Urinary bladder (tissue), 4 donors: ENCODE results near the gene DNAH7. TPM values are rescaled to one million over a fixed set of nuclear protein-coding genes. Genes with fewer than 3 reads are reported as not detected.

Source experiments
- DNase-seq: peaks from one replicate; pipeline ENCODE4 v3.0.0-alpha.2; 2015; ENCODE audit errors: extremely low spot score
- H3K27ac ChIP-seq: one replicate; pipeline ENCODE4 v1.5.1; 2013; ENCODE audit warnings: low read depth, mild to moderate bottlenecking, moderate library complexity
- H3K36me3 ChIP-seq: one replicate; pipeline ENCODE4 v1.6.1; 2013; ENCODE audit warnings: mild to moderate bottlenecking, moderate library complexity; ENCODE audit not compliant: insufficient read depth
- H3K4me1 ChIP-seq: one replicate; pipeline ENCODE4 v1.6.1; 2013; ENCODE audit warnings: mild to moderate bottlenecking, moderate library complexity; ENCODE audit not compliant: insufficient read depth
- H3K4me3 ChIP-seq: one replicate; pipeline ENCODE4 v1.5.1; 2013; ENCODE audit warnings: low read depth, low read length
- WGBS: extraction: QIAGEN DNeasy Blood & Tissue Kit; methylation state at CpG from one replicate; pipeline ENCODE4 v1.1.7; 2013; 5-methylcytosine and 5-hydroxymethylcytosine counted together
- polyA plus RNA-seq: library from polyadenylated mRNA; stranded (reverse); fragments of 200-250 nt; gene quantifications from one replicate; pipeline ENCODE4 v1.2.3, GENCODE V29; 2013
- total RNA-seq: library from RNA; depleted of rRNA; stranded (reverse); fragments of >200 nt; gene quantifications from one replicate; pipeline ENCODE4 v1.2.3, GENCODE V29; 2014
- donor health status: healthy with polysubstance abuse.
- donor health status: healthy.

DNAH7 gene
- 3.5 TPM for total RNA-seq
- polyA plus RNA-seq, result 0.28 TPM

DNA sequence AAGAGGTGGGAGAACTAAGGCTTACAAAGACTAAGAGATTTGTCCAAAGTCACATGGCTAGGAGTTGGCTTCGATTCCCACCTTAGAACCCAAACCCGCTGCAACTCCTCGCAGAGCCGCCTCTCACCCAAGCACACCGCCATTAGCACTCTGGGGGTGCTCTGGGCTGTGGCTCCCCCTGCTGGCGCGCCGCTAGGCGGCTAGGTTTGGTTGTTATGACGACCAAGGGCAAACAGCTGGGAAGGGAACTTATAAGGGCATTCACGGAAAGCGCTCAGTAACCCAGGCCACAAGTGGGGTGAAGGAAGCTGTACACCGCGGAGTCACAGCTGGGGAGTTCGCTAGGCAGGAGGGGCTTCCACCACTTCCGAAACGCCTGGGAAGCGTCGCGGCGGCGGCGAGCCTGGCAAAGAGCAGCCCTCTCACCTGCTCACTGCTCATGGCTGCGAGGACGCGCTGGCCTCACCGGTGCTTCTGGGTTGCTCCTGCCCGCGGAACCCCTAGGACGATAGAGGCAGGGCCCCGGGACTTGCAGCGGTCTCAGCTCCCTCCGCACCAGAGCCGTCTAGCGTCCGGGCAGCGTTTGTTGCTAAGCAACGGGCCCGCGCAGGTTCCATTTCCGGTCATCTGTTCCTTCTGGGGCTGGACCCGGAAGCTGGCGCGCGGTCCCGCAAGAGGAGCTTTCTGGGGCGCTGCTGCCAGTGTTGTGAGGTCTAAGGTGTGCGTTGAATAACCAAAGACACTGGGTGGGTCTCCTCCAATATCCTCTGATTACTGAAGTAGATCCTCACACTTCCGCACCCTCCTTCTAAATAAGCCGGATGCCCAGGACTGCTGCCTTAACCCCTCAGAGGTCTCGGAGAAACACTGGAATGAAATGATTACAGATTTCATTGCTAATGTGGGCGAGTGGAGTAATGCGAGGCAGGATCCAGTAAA lies at the start of gene DNAH7:
Gene DNAH7 (minus strand): TSS at position 567 of the 939 bp plus-strand sequence. CDS start 126 bp downstream, at position 441.
- H3K4me1 ChIP-seq, result no peaks in the 10 kb centered on the region
- H3K27ac ChIP-seq, result no peak within 1 kb of the TSS
- no peaks in the 10 kb centered on the region for H3K36me3 ChIP-seq
- peak within 1 kb of the TSS; percentile 71 for H3K4me3 ChIP-seq
- peak; percentile 77 for DNase-seq
- 1% methylated on average over 53 of the region's 53 CpGs for WGBS

DNA sequence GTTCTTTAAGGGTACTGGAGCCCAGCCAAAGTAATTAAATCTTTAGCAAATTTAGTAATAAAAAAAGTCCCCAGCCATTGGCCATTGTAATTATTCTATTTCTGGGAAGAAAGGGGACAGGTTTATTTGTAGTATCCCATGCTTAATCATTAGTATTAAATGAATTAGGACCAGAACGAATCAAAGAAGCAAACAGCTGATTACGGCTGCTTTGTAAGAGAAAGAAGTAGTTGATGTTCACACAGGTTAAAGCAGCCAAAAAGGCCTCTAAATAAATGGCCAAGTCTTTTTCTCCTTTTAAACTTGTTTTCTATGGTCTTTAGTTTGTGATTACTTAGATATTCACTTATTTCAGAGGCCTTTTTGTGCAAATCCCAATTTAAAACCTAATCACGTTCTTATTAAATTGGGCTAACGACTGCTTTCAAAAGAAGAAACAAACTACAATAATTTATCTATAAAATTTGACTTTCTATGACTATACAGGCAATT lies 48.6 kb upstream of the DNAH7 start:
- no peak overlapping the region for H3K27ac ChIP-seq
- H3K4me1 ChIP-seq, result peaks cover 2% of the 10 kb centered on the region
- 92% methylated on average over 4 of the region's 4 CpGs for WGBS
- no peak for DNase-seq
- H3K4me3 ChIP-seq, result no peak overlapping the region
- no peaks in the 10 kb centered on the region for H3K36me3 ChIP-seq

DNA sequence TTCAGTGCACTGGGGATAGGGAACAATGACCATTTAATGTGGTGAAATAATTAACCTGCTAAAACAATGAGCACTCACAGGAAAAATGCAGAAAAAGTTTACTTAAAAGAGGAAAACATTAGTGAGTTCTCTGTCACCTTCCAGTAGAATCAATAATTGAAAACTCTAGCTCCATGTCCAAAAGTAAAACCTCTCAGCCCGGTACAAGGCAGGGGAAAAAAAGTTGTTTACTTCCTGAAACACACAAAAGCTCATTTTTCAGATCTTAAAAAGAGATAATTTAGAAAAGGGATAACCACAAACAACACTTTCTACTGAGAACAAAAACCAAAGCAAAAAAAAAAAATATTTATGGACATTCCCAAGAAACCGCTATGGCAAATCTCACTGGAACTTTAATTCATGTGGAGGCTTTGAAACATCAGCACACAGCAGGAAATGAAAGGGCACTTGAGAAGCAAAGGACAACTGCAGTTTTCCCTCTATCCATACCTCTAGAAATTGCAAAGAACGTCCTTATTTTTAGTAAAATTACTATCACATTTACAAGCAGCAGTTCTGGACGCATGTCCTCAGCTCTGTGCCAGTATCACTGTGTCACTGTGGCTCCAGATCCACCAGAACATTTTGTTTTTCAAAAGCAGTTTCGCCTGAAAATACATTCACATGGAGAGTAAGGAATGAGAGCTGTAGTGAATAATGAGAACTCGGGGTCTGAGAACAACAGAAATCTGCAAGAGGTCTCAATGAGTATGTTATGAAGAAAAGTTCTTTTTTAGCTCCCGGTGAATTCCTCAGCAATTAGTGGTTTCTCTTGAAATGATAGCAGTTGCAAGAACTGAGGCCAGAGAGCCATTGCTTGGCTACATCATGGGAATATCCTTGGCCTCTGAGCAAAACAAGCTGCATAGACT lies 44.7 kb upstream of the DNAH7 start:
- Histone ChIP-seq H3K4me1 (peaks cover 2% of the 10 kb centered on the region), H3K36me3 (no peaks in the 10 kb centered on the region), H3K27ac (no peak overlapping the region), H3K4me3 (no peak overlapping the region)
- WGBS, result 36% methylated on average over 7 of the region's 7 CpGs
- DNase-seq, result no peak

DNA sequence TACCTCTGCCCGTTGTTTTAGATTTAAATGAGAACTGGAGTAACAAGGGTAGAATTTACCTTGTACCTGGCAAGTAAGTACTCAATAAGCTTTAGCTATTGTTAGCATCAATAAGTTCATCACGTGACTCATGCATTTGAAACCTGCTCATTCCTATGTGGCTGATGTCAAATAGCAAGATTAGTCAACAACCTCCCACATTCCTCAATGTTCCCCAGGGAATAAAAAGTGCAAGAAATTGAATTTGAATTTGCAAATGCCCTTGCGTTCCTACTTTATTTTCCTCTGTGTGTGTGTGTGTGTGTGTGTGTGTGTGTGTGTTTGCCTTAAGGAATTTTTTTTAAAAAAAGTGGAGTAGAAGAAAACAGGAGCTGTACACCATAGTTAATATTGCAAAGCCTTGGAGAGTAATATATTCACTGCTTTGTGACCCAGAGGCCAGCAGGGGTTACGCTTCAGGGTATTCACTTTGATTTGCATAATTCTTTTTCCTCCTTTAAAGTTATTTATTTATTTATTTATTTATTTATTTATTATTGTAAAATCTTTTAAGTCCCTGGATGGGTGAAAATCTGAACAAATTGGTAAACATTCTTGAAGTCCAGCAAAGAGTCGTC lies 43.9 kb upstream of the DNAH7 start:
- Histone ChIP-seq H3K4me1 (peaks cover 2% of the 10 kb centered on the region), H3K36me3 (no peaks in the 10 kb centered on the region), H3K4me3 (no peak overlapping the region), H3K27ac (no peak overlapping the region)
- WGBS, result 72% methylated on average over 5 of the region's 5 CpGs
- no peak for DNase-seq

DNA sequence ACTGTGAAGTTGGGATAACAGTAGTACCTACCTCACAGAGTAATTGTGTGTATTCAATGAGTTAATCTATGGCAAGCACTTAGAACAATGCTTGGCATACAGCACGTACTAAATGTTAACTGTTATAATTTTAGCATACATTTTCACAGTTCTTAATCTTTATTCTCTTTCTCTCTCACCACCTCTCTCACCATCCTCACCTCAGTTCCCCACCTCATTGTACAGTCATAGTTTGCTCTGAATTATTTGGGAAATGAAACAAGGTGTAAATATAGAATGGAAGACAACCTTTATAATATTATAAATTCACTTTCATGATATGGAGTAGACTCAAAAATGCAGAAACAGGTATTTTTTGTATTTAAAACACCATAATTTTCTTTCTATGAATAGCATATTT lies 40.0 kb upstream of the DNAH7 start:
- no peak overlapping the region for H3K27ac ChIP-seq

DNA sequence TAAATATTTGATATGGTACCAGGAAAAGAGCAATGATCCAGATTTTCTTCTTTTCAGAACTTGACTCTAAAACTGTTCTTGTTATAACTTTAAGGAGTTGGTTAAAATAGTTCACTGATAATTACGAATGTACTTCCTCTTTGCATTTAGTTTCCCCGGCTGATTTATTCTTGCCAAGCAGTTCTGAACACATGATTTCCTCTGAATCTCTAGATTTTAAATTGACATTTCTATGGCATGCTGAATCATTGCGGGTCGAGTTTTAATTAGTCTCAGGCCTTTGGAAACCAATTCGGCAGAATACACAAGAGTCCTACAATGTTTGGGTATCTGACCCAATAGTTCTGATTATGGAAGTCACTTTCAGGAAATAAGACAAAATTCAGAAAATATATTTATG lies 37.3 kb upstream of the DNAH7 start:
- no peak overlapping the region for H3K4me3 ChIP-seq
- DNase-seq, result no peak
- no peaks in the 10 kb centered on the region for H3K4me1 ChIP-seq
- H3K27ac ChIP-seq, result no peak overlapping the region
- 56% methylated on average over 5 of the region's 5 CpGs for WGBS
- no peaks in the 10 kb centered on the region for H3K36me3 ChIP-seq

More for the DNA sequence above, 40.0 kb upstream of the DNAH7 start:
- WGBS, result 65% methylated on average over 1 of the region's 1 CpG
- H3K36me3 ChIP-seq, result no peaks in the 10 kb centered on the region
- peaks cover 2% of the 10 kb centered on the region for H3K4me1 ChIP-seq
- no peak for DNase-seq
- H3K4me3 ChIP-seq, result no peak overlapping the region

DNA sequence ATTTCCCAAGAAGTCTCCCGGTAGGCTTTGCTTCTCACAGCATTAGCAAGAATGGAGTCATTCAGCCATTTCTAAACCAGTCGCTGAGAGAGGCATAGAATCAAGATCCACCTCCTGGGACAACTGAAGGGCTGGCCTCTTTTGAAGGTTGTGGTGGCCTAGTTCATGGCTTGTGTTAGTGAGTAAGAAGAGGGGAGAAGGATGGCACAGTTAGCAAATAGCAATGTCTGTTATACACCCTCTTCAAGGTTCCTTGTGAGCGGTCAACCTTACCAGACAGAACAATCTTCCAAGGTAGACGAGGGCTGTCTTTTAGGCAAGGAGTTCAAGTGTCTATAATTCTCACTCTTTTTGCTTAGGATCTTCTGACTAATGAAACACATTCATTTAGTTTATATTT lies 35.4 kb upstream of the DNAH7 start:
- 98% methylated on average over 4 of the region's 4 CpGs for WGBS
- Histone ChIP-seq H3K27ac (no peak overlapping the region), H3K4me1 (no peaks in the 10 kb centered on the region), H3K36me3 (no peaks in the 10 kb centered on the region), H3K4me3 (no peak overlapping the region)
- no peak for DNase-seq

DNA sequence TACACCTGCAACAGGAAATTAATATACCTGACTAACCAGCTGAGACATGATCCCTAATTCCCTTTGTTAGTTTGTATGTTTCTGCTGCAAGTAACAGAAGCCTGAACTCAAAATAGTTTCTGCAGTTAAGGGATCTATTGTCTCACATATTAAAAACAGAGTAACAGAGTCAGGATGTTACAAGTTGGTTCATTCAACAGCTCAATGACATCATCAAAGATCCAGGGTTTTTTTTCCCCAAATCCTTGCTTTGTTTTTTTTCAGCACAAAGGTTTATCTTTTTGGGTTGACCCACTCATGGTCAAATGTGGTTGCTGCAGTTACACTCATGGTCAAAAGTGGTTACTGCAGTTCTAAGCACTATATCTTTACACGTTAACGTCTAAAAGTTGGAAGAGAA lies 35.0 kb upstream of the DNAH7 start:
- no peak for DNase-seq

DNA sequence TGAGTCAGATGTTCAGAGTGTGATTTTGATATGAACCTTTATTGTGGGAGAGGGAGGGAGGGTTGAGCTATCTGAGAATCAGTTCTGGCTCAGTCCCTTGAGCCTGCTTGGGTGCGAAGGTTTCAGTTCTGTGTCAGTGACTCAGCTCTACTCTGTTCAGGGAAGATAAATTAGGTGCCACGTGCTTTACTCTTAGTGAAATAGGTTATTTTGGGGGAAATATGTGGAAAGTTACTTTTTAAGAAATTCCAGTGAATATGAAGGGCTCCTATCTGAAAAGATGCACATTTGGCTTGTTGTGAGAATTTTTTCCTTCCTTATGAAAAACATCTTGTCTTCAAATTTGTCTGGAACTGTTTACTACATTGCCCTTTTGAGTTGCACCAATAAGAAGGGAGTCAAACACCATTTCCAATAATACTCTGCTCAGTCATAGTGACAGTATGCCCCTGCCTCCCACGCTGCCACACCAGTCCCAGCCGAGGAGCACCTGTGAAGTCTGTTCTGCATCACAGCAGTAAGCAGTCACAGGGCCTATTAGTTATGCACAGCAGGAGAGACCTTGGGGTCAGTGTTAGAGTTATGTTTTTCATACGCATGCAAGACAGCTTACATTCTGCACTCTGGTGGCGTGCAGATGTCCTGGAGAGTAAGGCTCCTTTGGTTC lies 32.8 kb upstream of the DNAH7 start:
- H3K4me3 ChIP-seq, result no peak overlapping the region
- no peak for DNase-seq
- no peak overlapping the region for H3K27ac ChIP-seq
- 49% methylated on average over 6 of the region's 6 CpGs for WGBS
- no peaks in the 10 kb centered on the region for H3K36me3 ChIP-seq
- H3K4me1 ChIP-seq, result no peaks in the 10 kb centered on the region

More for the DNA sequence above, 35.0 kb upstream of the DNAH7 start:
- H3K36me3 ChIP-seq, result no peaks in the 10 kb centered on the region
- WGBS, result 94% methylated on average over 2 of the region's 2 CpGs
- no peak overlapping the region for H3K27ac ChIP-seq
- no peaks in the 10 kb centered on the region for H3K4me1 ChIP-seq
- H3K4me3 ChIP-seq, result no peak overlapping the region

DNA sequence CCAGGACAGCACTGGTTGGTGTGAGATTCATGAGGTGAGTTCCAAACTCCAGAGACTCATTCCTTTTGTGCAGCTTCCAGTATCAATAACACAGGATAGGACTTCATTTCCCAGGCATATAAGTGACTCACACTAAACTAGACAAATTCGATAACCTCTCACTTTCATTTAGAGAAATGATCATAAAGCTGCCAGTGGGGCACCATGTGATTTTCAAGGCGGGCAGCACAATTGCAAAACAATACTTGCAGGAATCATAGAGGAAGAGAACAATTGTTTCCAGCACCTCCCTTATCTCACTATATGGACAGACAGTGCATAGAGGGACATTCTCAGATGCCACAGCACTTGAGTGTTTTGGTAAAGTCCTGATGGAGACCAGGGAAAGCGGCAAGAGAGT lies 31.3 kb upstream of the DNAH7 start:
- no peak overlapping the region for H3K4me3 ChIP-seq
- no peak for DNase-seq
- no peaks in the 10 kb centered on the region for H3K4me1 ChIP-seq
- H3K27ac ChIP-seq, result no peak overlapping the region
- WGBS, result 76% methylated on average over 3 of the region's 3 CpGs
- no peaks in the 10 kb centered on the region for H3K36me3 ChIP-seq

DNA sequence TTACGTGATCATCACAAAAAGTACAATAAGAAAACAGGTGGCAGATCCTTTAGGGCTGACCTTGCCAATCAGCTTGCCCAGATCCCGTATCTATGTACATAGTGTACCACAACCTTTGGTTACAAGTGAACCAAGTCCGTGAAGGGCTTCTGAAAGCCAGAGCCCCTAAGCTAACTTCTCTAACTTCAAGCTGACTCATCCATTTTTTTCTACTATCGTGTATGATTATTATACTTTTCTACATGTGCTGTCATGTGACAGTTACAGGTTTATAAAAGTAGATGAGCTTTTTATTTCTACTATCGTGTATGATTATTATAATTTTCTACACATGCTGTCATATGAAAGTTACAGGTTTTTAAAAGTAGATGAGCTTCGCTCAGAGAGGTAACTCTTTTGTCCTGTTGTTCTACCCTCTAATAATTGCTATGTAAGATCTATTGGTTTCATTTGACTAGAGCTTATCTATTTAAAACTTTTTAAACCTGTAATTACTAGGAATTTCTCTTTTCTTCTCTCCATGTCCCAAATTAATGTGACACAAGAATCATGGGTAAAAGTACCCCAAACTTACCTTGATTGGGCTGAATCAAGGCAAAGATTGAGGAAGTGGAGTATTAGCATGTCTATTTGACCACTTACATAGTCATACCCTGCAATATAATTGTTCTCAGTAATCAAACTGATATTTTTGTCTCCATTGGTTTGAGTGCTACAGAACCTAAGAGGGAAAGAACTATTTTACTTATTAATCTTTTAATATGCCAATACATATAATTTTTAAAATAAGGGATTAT lies 29.4 kb upstream of the DNAH7 start:
- Histone ChIP-seq H3K36me3 (no peaks in the 10 kb centered on the region), H3K27ac (no peak overlapping the region), H3K4me3 (no peak overlapping the region), H3K4me1 (no peaks in the 10 kb centered on the region)
- WGBS, result 84% methylated on average over 6 of the region's 6 CpGs
- no peak for DNase-seq

DNA sequence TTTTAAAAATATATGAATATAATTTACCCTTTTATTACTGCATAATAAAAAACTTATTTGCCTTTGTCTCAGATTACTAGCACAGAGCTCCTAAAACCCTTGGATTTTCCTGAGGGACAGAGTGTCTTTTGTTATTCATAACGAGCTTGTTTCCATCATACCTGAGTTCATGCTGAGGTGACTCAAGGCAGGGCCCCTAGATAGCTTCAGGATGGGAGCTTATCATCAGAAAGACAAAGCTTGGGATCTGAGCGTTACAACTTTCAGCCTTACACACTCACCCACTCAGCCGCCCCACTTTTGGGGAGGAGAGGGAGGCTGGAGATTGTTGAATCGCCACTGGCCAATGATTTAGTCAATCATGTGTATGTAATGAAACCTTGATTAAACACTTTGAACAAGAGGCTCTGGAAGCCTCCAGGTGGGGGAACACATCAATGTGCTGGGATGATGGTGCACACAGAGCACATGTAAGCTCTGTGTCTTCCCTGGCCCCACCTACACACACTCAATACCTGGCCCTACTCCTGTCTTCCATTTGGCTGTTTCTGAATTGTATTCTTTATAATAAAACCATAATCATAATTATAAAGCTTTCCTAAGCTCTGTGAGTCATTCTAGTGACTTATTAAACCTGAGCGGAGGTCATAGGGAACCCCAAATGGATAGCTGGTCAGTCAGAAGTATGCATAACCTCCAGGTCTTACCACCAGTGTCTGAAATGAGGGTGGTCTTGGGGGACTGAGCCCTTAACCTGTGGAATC lies 28.5 kb upstream of the DNAH7 start:
- Histone ChIP-seq H3K36me3 (no peaks in the 10 kb centered on the region), H3K4me1 (no peaks in the 10 kb centered on the region), H3K27ac (no peak overlapping the region), H3K4me3 (no peak overlapping the region)
- no peak for DNase-seq
- WGBS, result 53% methylated on average over 5 of the region's 5 CpGs
